Tibial nerve (tissue), 4 donors: ENCODE measurements around the gene HES2. TPM values are rescaled to one million over a fixed set of nuclear protein-coding genes. Genes with fewer than 3 reads are reported as not detected.

Experiments used
- DNase-seq, 2 donors: peaks; one replicate each; pipeline ENCODE4 v3.0.0-alpha.2; 2019; ENCODE audit warnings: low spot score in 2 of 2
- H3K27ac ChIP-seq, 4 donors: fragments of 200-600 bp; sonication (generic) in 3 of 4; one replicate each; pipeline ENCODE4 v1.5.1; 2017 to 2019; ENCODE audit warnings: mild to moderate bottlenecking in 1 of 4
- H3K27me3 ChIP-seq, 2 donors: fragments of 200-600 bp; sonication (generic) in 1 of 2; one replicate each; pipeline versions ENCODE4 v1.5.1 to v1.6.0; 2017 to 2019
- H3K36me3 ChIP-seq, 3 donors: fragments of 200-600 bp; sonication (generic); one replicate each; pipeline ENCODE4 v1.5.1; 2018 to 2019
- H3K4me1 ChIP-seq, 4 donors: fragments of 200-600 bp; sonication (generic) in 3 of 4; one replicate each; pipeline ENCODE4 v1.5.1; 2017 to 2019
- H3K4me3 ChIP-seq, 4 donors: fragments of 200-600 bp; sonication (generic) in 3 of 4; one replicate each; pipeline ENCODE4 v1.5.1; 2017 to 2019; ENCODE audit warnings: mild to moderate bottlenecking in 1 of 4, moderate library complexity in 1 of 4
- H3K9me3 ChIP-seq, 4 donors: fragments of 200-600 bp; sonication (generic) in 3 of 4; one replicate each; pipeline ENCODE4 v1.5.1; 2017 to 2019
- CTCF ChIP-seq, 5 experiments: fragments of 200-600 bp in 3 of 5; fragments of 450-650 bp in 2 of 5; sonication (generic) in 3 of 5; IDR thresholded peaks; one replicate each; pipeline ENCODE4 v1.5.1; 2016 to 2019; ENCODE audit warnings: antibody characterized with exemption in 5 of 5, mild to moderate bottlenecking in 3 of 5, moderate library complexity in 2 of 5
- EP300 ChIP-seq, 2 donors: sonication (generic); formaldehyde crosslinking; IDR thresholded peaks; one replicate each; pipeline ENCODE4 v1.6.1; 2017; ENCODE audit warnings: antibody characterized with exemption in 2 of 2, mild to moderate bottlenecking in 1 of 2
- POLR2A ChIP-seq, 2 donors: fragments of 450-650 bp; IDR thresholded peaks; one replicate each; pipeline ENCODE4 v1.6.1; 2017; ENCODE audit warnings: antibody characterized with exemption in 2 of 2, mild to moderate bottlenecking in 2 of 2, moderate library complexity in 2 of 2
- WGBS, 2 donors: methylation state at CpG; one replicate each; pipeline ENCODE4 v1.1.5; 2018; 5-methylcytosine and 5-hydroxymethylcytosine counted together
- total RNA-seq, 4 donors: library from RNA; depleted of rRNA; stranded (reverse); fragments of >200 nt; gene quantifications; one replicate each; pipeline ENCODE4 v1.1.0, GENCODE V29; 2016

HES2 gene
- total RNA-seq, 4 donors from 2014 or later = not detected

- 11 to 16% methylated on average over 14 to 23 of the region's 24 CpGs for WGBS, 2 donors
- Histone ChIP-seq H3K36me3 (no peaks in the 10 kb centered on the region), H3K9me3 (no peaks in the 10 kb centered on the region), H3K27me3 (peaks cover 0 to 96% of the 10 kb centered on the region in 2 donors), H3K4me3 (no peak overlapping the region), H3K27ac (no peak overlapping the region), H3K4me1 (peaks cover 0 to 52% (median 26%) of the 10 kb centered on the region in 4 donors)
- TF ChIP-seq CTCF (IDR thresholded peaks at IDR 0.05) (peak; percentile 33 to 61 (median 46)), POLR2A (IDR thresholded peaks at IDR 0.05) (no peak)
- no peak for DNase-seq
Measured at GRCh38 chr1:6423321-6423999, 3.7 kb upstream of the HES2 start.

- Histone ChIP-seq H3K27ac (no peak overlapping the region), H3K36me3 (no peaks in the 10 kb centered on the region), H3K27me3 (peaks cover 0 to 96% of the 10 kb centered on the region in 2 donors), H3K4me3 (no peak overlapping the region), H3K9me3 (no peaks in the 10 kb centered on the region), H3K4me1 (peaks cover 0 to 52% (median 26%) of the 10 kb centered on the region in 4 donors)
- DNase-seq = no peak
- TF ChIP-seq POLR2A (IDR thresholded peaks at IDR 0.05) (no peak), EP300 (IDR thresholded peaks at IDR 0.05) (no peak), CTCF (IDR thresholded peaks at IDR 0.05) (no peak)
- 54 to 63% methylated on average over 4 of the region's 4 CpGs for WGBS, 2 donors
Measured at GRCh38 chr1:6421266-6421665, 1.5 kb upstream of the HES2 start.

- peak overlapping the region in 1 of 4 donors; percentile 49 for H3K4me3 ChIP-seq
- no peaks in the 10 kb centered on the region for H3K9me3 ChIP-seq
- peaks cover 0 to 96% of the 10 kb centered on the region in 2 donors for H3K27me3 ChIP-seq
- H3K4me1 ChIP-seq = peaks cover 0 to 51% (median 26%) of the 10 kb centered on the region in 4 donors
- 2 to 8% methylated on average over 20 to 36 of the region's 44 CpGs for WGBS, 2 donors
- H3K36me3 ChIP-seq = no peaks in the 10 kb centered on the region
- DNase-seq = no peak
- TF ChIP-seq EP300 (IDR thresholded peaks at IDR 0.05) = no peak
- no peak for TF ChIP-seq CTCF (IDR thresholded peaks at IDR 0.05)
- no peak for TF ChIP-seq POLR2A (IDR thresholded peaks at IDR 0.05)
- H3K27ac ChIP-seq = no peak overlapping the region
Measured at GRCh38 chr1:6420454-6421042, 829 bp upstream of the HES2 start.

GRCh38 chr1:6419397-6419803, 319 bp downstream of the HES2 start:
- Histone ChIP-seq H3K4me3 (peak overlapping the region in 3 of 4 donors; percentile 18 to 49 (median 33)), H3K9me3 (no peaks in the 10 kb centered on the region), H3K4me1 (peaks cover 0 to 45% (median 24%) of the 10 kb centered on the region in 4 donors), H3K36me3 (no peaks in the 10 kb centered on the region), H3K27me3 (peaks cover 0 to 100% of the 10 kb centered on the region in 2 donors), H3K27ac (no peak overlapping the region)
- TF ChIP-seq CTCF (IDR thresholded peaks at IDR 0.05) (no peak), EP300 (IDR thresholded peaks at IDR 0.05) (no peak), POLR2A (IDR thresholded peaks at IDR 0.05) (no peak)
- WGBS, 2 donors = 0 to 2% methylated on average over 12 to 39 of the region's 48 CpGs
- no peak for DNase-seq
